IMR-90 (cell line): ENCODE data around the gene CC2D2B. TPM values are rescaled to one million over a fixed set of nuclear protein-coding genes. Genes with fewer than 3 reads are reported as not detected.

Experiments
- ATAC-seq: fragments of 200-7000 bp; cut with Tn5 transposase; 2 replicates; pipeline ENCODE4 v1.9.1; 2020; ENCODE audit warnings: low read depth, mild to moderate bottlenecking, moderate library complexity
- BruUV-seq: library from RNA; stranded (reverse); fragments of 400-500 nt; replicated peaks from 2 replicates; lab custom pipeline; 2021; lab: Mats Ljungman, UMichigan
- CTCF ChIA-PET: fragments of 300-600 bp; formaldehyde crosslinking; extraction: SDS; loops from one replicate; lab custom pipeline; 2021; ENCODE audit warnings: antibody characterized with exemption; lab: Yijun Ruan, JAX
- POLR2A ChIA-PET: fragments of 300-600 bp; sonication (Branson Sonifier 250); formaldehyde crosslinking; loops from one replicate; lab custom pipeline; 2022; ENCODE audit warnings: antibody characterized with exemption; ENCODE audit not compliant: unreplicated experiment; lab: Charles Lee
- DNase-seq: peaks from one replicate; pipeline ENCODE4 v3.0.0; 2013
- H2AFZ ChIP-seq: replicated peaks from 2 replicates; pipeline ENCODE3; 2013; ENCODE audit warnings: low read length, mild to moderate bottlenecking; ENCODE audit not compliant: poor library complexity
- H2AK5ac ChIP-seq: 2 replicates; pipeline ENCODE4 v1.6.1; 2013; ENCODE audit warnings: low read depth, low read length, inconsistent platforms
- H2AK9ac ChIP-seq: replicated peaks from 2 replicates; pipeline ENCODE3; 2013; ENCODE audit warnings: mild to moderate bottlenecking, low read depth, low read length, moderate library complexity; ENCODE audit not compliant: poor library complexity
- H2BK120ac ChIP-seq: 2 replicates; pipeline ENCODE4 v1.6.1; 2013; ENCODE audit warnings: low read depth, low read length, inconsistent platforms
- H2BK15ac ChIP-seq: 3 replicates; pipeline ENCODE4 v1.6.1; 2013; ENCODE audit warnings: low read depth, low read length, inconsistent platforms
- H2BK20ac ChIP-seq: 2 replicates; pipeline ENCODE4 v1.6.1; 2013; ENCODE audit warnings: low read depth, mild to moderate bottlenecking, inconsistent platforms, low read length, moderate library complexity
- H2BK5ac ChIP-seq: 2 replicates; pipeline ENCODE4 v1.6.1; 2013; ENCODE audit warnings: mild to moderate bottlenecking, low read depth, low read length, inconsistent platforms; ENCODE audit not compliant: poor library complexity, severe bottlenecking
- H3K14ac ChIP-seq: replicated peaks from 2 replicates; pipeline ENCODE4 v1.6.1; 2013; ENCODE audit warnings: low read depth, low read length, inconsistent platforms
- H3K18ac ChIP-seq: 2 replicates; pipeline ENCODE4 v1.6.1; 2013; ENCODE audit warnings: low read depth, low read length, control low read depth
- H3K23ac ChIP-seq: 2 replicates; pipeline ENCODE4 v1.6.1; 2013; ENCODE audit warnings: low read depth, low read length, inconsistent platforms
- H3K27ac ChIP-seq: 2 replicates; pipeline ENCODE4 v1.5.1; 2013; ENCODE audit warnings: mild to moderate bottlenecking, control low read depth, low read length; ENCODE audit not compliant: insufficient read depth
- H3K27me3 ChIP-seq: 2 replicates; pipeline ENCODE4 v1.6.1; 2013; ENCODE audit warnings: low read length; ENCODE audit not compliant: control insufficient read depth, insufficient read depth
- H3K36me3 ChIP-seq: 2 replicates; pipeline ENCODE4 v1.6.1; 2013; ENCODE audit warnings: low read length, mixed read lengths; ENCODE audit not compliant: control insufficient read depth, insufficient read depth
- H3K4ac ChIP-seq: 2 replicates; pipeline ENCODE4 v1.6.1; 2013; ENCODE audit warnings: low read depth, low read length, inconsistent platforms
- H3K4me1 ChIP-seq: 2 replicates; pipeline ENCODE4 v1.6.1; 2013; ENCODE audit warnings: low read length, mixed read lengths; ENCODE audit not compliant: control insufficient read depth, insufficient read depth
- H3K4me2 ChIP-seq: 2 replicates; pipeline ENCODE4 v1.6.1; 2013; ENCODE audit warnings: low read depth, mild to moderate bottlenecking, control low read depth, low read length, moderate library complexity
- H3K4me3 ChIP-seq: 2 replicates; pipeline ENCODE4 v1.5.1; 2013; ENCODE audit warnings: low read depth, mild to moderate bottlenecking, control low read depth, low read length, moderate library complexity; ENCODE audit not compliant: insufficient read depth
- H3K56ac ChIP-seq: 2 replicates; pipeline ENCODE4 v1.6.1; 2013; ENCODE audit warnings: low read length, inconsistent platforms; ENCODE audit not compliant: insufficient read depth; ENCODE audit errors: extremely low read depth
- H3K79me1 ChIP-seq, 2 experiments: 2 replicates each; pipeline ENCODE4 v1.6.1; 2013; ENCODE audit warnings: low read length in 2 of 2, inconsistent platforms in 1 of 2, low read depth in 1 of 2
- H3K9ac ChIP-seq: 2 replicates; pipeline ENCODE4 v1.6.1; 2013; ENCODE audit warnings: low read depth, low read length, control low read depth
- H3K9me1 ChIP-seq: 2 replicates; pipeline ENCODE4 v1.6.1; 2013; ENCODE audit warnings: low read length, inconsistent platforms; ENCODE audit not compliant: insufficient read depth
- H3K9me3 ChIP-seq: 2 replicates; pipeline ENCODE4 v1.6.1; 2013; ENCODE audit warnings: low read length; ENCODE audit not compliant: control insufficient read depth, insufficient read depth
- H4K20me1 ChIP-seq: 2 replicates; pipeline ENCODE4 v1.6.1; 2013; ENCODE audit warnings: low read length, inconsistent platforms; ENCODE audit not compliant: insufficient read depth
- H4K5ac ChIP-seq: 2 replicates; pipeline ENCODE4 v1.6.1; 2013; ENCODE audit warnings: mild to moderate bottlenecking, low read depth, low read length, control low read depth
- H4K8ac ChIP-seq, 2 experiments: 2 replicates each; pipeline ENCODE4 v1.6.1; 2013; ENCODE audit warnings: low read depth in 2 of 2, low read length in 2 of 2, control low read depth in 1 of 2, inconsistent platforms in 1 of 2
- H4K91ac ChIP-seq: 2 replicates; pipeline ENCODE4 v1.6.1; 2013; ENCODE audit warnings: low read depth, low read length, inconsistent platforms; ENCODE audit not compliant: insufficient read depth
- CHD1 ChIP-seq: IDR thresholded peaks from 2 replicates; pipeline ENCODE4 v1.6.1; 2012; ENCODE audit warnings: low read depth, low read length, improper control_type of control experiment
- MAFK ChIP-seq: IDR thresholded peaks from 2 replicates; pipeline ENCODE4 v1.6.1; 2012; ENCODE audit warnings: low read depth, low read length, improper control_type of control experiment
- MAZ ChIP-seq: IDR thresholded peaks from 2 replicates; pipeline ENCODE4 v1.6.1; 2012; ENCODE audit warnings: low read depth, mild to moderate bottlenecking, low read length, improper control_type of control experiment, moderate library complexity, borderline replicate concordance
- WGBS, 2 experiments: methylation state at CpG; one replicate each; pipeline versions ENCODE4 v1.1.5 to v1.1.7; 2013; ENCODE audit warnings: missing lambda C conversion rate in 2 of 2; ENCODE audit not compliant: insufficient read length in 1 of 2; ENCODE audit errors: extremely low coverage in 2 of 2; 5-methylcytosine and 5-hydroxymethylcytosine counted together
- dilution Hi-C: fragments of 300-500 bp; cut with HindIII; formaldehyde crosslinking; loops from one replicate; pipeline ENCODE4 v1.14.3; 2018; ENCODE audit warnings: low sequenced_read_pairs; ENCODE audit not compliant: unreplicated experiment
- in situ Hi-C: fragments of 300-500 bp; cut with MboI; formaldehyde crosslinking; loops from 3 replicates; pipeline ENCODE4 v1.14.3; 2019; ENCODE audit warnings: low sequenced_read_pairs, inconsistent platforms, mixed read lengths
- intact Hi-C: fragments of 100-400 bp; cut with micrococcal nuclease; formaldehyde crosslinking; loops from 2 replicates; pipeline ENCODE4 v1.10.0; 2022
- polyA plus RNA-seq, 3 experiments: library from polyadenylated mRNA; depleted of rRNA; stranded (reverse); fragments of >200 nt; gene quantifications; 2 replicates each; pipeline ENCODE4 v1.2.3, GENCODE V29; 2012; ENCODE audit warnings: low replicate concordance in 1 of 3
- total RNA-seq: library from RNA; depleted of rRNA; stranded (reverse); fragments of >200 nt; gene quantifications from 2 replicates; pipeline ENCODE4 v1.2.3, GENCODE V29; 2012
- TF ChIP-seq, protein P1 (sequence below): conservative IDR thresholded peaks from 2 replicates; pipeline ENCODE4 v1.5.1; 2012; ENCODE audit warnings: mild to moderate bottlenecking, low read depth, low read length, improper control_type of control experiment

CC2D2B gene
- total and polyA plus RNA-seq, 2 of the 4 experiments (the other 2 are of a cell fraction), result not detected

DNA sequence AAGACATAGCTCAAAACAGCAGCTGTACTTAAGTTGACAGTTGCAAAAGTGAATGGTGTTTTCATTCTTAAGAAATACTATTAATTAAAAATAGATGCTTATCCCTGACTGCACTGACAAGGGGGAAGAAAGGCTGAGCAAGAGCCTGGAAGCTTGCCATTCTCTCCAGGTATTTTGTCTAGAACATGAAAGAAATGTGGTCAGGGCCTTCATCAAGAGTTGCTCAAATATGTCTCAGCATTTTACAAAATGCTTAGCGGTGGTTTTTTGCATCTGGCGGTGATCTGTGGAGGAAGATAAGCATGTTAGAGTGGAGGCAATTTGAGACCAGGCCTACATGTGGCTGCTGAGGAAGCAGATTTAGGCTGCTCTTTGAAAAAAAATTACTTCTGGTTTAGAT is 46.4 kb upstream of the CC2D2B start:
- intact Hi-C loops, result loop anchor here (10.0 kb wide), 1 partner anchor 427 kb away; no protein-coding TSS in a partner anchor
- BruUV-seq, result no TSS peak
- no peak overlapping the region for H3K4ac ChIP-seq
- no peaks in the 10 kb centered on the region for H3K36me3 ChIP-seq
- no peak overlapping the region for H3K4me2 ChIP-seq
- no peaks in the 10 kb centered on the region for H3K27me3 ChIP-seq
- H3K14ac ChIP-seq, result no peak overlapping the region
- H3K23ac ChIP-seq, result no peak overlapping the region
- no peak overlapping the region for H3K56ac ChIP-seq
- H4K5ac ChIP-seq, result no peak overlapping the region
- no peaks in the 10 kb centered on the region for H3K79me1 ChIP-seq
- POLR2A ChIA-PET, result no interaction called here
- TF ChIP-seq MAZ, result no peak
- TF ChIP-seq, protein P1, sequence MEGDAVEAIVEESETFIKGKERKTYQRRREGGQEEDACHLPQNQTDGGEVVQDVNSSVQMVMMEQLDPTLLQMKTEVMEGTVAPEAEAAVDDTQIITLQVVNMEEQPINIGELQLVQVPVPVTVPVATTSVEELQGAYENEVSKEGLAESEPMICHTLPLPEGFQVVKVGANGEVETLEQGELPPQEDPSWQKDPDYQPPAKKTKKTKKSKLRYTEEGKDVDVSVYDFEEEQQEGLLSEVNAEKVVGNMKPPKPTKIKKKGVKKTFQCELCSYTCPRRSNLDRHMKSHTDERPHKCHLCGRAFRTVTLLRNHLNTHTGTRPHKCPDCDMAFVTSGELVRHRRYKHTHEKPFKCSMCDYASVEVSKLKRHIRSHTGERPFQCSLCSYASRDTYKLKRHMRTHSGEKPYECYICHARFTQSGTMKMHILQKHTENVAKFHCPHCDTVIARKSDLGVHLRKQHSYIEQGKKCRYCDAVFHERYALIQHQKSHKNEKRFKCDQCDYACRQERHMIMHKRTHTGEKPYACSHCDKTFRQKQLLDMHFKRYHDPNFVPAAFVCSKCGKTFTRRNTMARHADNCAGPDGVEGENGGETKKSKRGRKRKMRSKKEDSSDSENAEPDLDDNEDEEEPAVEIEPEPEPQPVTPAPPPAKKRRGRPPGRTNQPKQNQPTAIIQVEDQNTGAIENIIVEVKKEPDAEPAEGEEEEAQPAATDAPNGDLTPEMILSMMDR, result no peak
- TF ChIP-seq MAFK, result no peak
- no peak for TF ChIP-seq CHD1
- no peak overlapping the region for H3K18ac ChIP-seq
- no peak overlapping the region for H4K8ac ChIP-seq
- no peak overlapping the region for H3K9ac ChIP-seq
- H3K9me1 ChIP-seq, result no peaks in the 10 kb centered on the region
- H2AFZ ChIP-seq, result no peak overlapping the region
- WGBS, 2 experiments, result no CpG with 5 or more reads among the region's 2 CpGs
- dilution Hi-C loops, result no loop called here
- ATAC-seq (no peak), DNase-seq (no peak)
- H3K27ac ChIP-seq, result no peak overlapping the region
- no peak overlapping the region for H2AK5ac ChIP-seq
- H3K9me3 ChIP-seq, result no peaks in the 10 kb centered on the region
- in situ Hi-C loops, result no loop called here
- no peak overlapping the region for H2BK120ac ChIP-seq
- H4K20me1 ChIP-seq, result no peaks in the 10 kb centered on the region
- H4K91ac ChIP-seq, result no peak overlapping the region
- no peak overlapping the region for H3K4me3 ChIP-seq
- H2AK9ac ChIP-seq, result no peak overlapping the region
- CTCF ChIA-PET, result interaction anchor here (0.6 to 3.7 kb wide), 3 partner anchors 11 to 1097 kb away, joined by 3 to 10 read pairs (median 5); partner anchors contain the start of gene TCTN3
- H2BK20ac ChIP-seq, result no peak overlapping the region
- H3K4me1 ChIP-seq, result peaks cover 2% of the 10 kb centered on the region; the same call in 1 of the 2 replicates
- no peak overlapping the region for H2BK15ac ChIP-seq
- H2BK5ac ChIP-seq, result no peak overlapping the region
